A549 (cell line): ENCODE measurements around the gene RRH. TPM values are rescaled to one million over a fixed set of nuclear protein-coding genes. Genes with fewer than 3 reads are reported as not detected.
"Not testable (repeated sequence)": the region's sequence is repeated elsewhere in the genome, so short reads cannot be mapped to it uniquely, and the experiment has no call there.

Experiments used
- ATAC-seq, 2 experiments: fragments of 200-7000 bp in 1 of 2; fragments of >200 bp in 1 of 2; cut with Nextera tagmentation in 1 of 2; cut with Tn5 transposase in 1 of 2; 3 replicates each; pipeline versions ENCODE4 v1.8.0 to v1.9.1; 2018 to 2020; ENCODE audit warnings: mild to moderate bottlenecking in 1 of 2, moderate library complexity in 1 of 2
- CTCF ChIA-PET: fragments of 300-600 bp; sonication (Branson Sonifier 250); formaldehyde crosslinking; extraction: SDS; loops from one replicate; lab custom pipeline; 2021; ENCODE audit warnings: antibody characterized with exemption, inconsistent platforms; lab: Yijun Ruan, JAX
- POLR2A ChIA-PET: fragments of 350-600 bp; formaldehyde crosslinking; extraction: SDS; loops from one replicate; lab custom pipeline; 2021; ENCODE audit warnings: antibody characterized with exemption, inconsistent platforms; lab: Yijun Ruan, JAX
- DNase-seq, 2 experiments: peaks; one replicate each; pipeline versions ENCODE4 v3.0.0 to v3.0.0-alpha.2; 2011 to 2016; ENCODE audit warnings: low read depth in 1 of 2, low spot score in 1 of 2
- FAIRE-seq: peaks from 2 replicates; lab custom pipeline; 2011; peaks lifted over from hg19 to GRCh38; lab: Jason Lieb, UNC
- H3K27ac ChIP-seq, 2 experiments: fragments of >200 bp; sonication (Bioruptor Twin); formaldehyde crosslinking; 3 replicates each; pipeline ENCODE4 v1.5.1; 2016 to 2017
- H3K4me1 ChIP-seq: fragments of >200 bp; sonication (Bioruptor Twin); formaldehyde crosslinking; 3 replicates; pipeline ENCODE4 v1.6.1; 2016
- H3K4me2 ChIP-seq: fragments of >200 bp; sonication (Bioruptor Twin); formaldehyde crosslinking; 3 replicates; pipeline ENCODE4 v1.6.1; 2016
- H3K4me3 ChIP-seq: fragments of >200 bp; sonication (Bioruptor Twin); formaldehyde crosslinking; 3 replicates; pipeline ENCODE4 v1.5.1; 2016
- H3K9me3 ChIP-seq: fragments of >200 bp; sonication (Bioruptor Twin); formaldehyde crosslinking; 3 replicates; pipeline ENCODE4 v1.6.1; 2016
- BHLHE40 ChIP-seq: IDR thresholded peaks from 2 replicates; pipeline ENCODE4 v1.6.1; 2012; ENCODE audit warnings: low read depth, low read length, inconsistent platforms
- CBX8 ChIP-seq: fragments of 200-600 bp; sonication (generic); IDR thresholded peaks from 2 replicates; pipeline ENCODE4 v1.6.1; 2016
- CEBPB ChIP-seq, 2 experiments: fragments of >200 bp in 1 of 2; sonication (Bioruptor Twin) in 1 of 2; formaldehyde crosslinking in 1 of 2; IDR thresholded peaks; 2 replicates each; pipeline ENCODE4 v1.6.1; 2012 to 2016
- CHD2 ChIP-seq: fragments of 150-350 bp; IDR thresholded peaks from 2 replicates; pipeline ENCODE4 v1.6.1; 2014; ENCODE audit warnings: low read length; ENCODE audit not compliant: partially characterized antibody
- CHD4 ChIP-seq: fragments of 200-600 bp; sonication (generic); IDR thresholded peaks from 2 replicates; pipeline ENCODE4 v1.6.1; 2016; ENCODE audit warnings: antibody characterized with exemption, mild to moderate bottlenecking, borderline replicate concordance
- E2F6 ChIP-seq: IDR thresholded peaks from 2 replicates; pipeline ENCODE4 v1.6.1; 2012; ENCODE audit warnings: low read depth, borderline replicate concordance
- HDAC2 ChIP-seq: fragments of 200-600 bp; sonication (generic); IDR thresholded peaks from 2 replicates; pipeline ENCODE4 v1.6.1; 2016
- HMGXB4 ChIP-seq: fragments of 250-450 bp; sonication (Bioruptor Pico); IDR thresholded peaks from 2 replicates; pipeline ENCODE4 v1.5.0; 2021; ENCODE audit warnings: mild to moderate bottlenecking, moderate library complexity, borderline replicate concordance
- HOXB13 ChIP-seq: fragments of 250-450 bp; sonication (Bioruptor Pico); IDR thresholded peaks from 2 replicates; pipeline ENCODE4 v1.5.0; 2020; ENCODE audit warnings: low read depth, mild to moderate bottlenecking, moderate library complexity
- MAZ ChIP-seq: fragments of 150-350 bp; IDR thresholded peaks from 2 replicates; pipeline ENCODE4 v1.6.1; 2014; ENCODE audit warnings: antibody characterized with exemption, low read depth, low read length, borderline replicate concordance
- MYC ChIP-seq: IDR thresholded peaks from 2 replicates; pipeline ENCODE4 v1.6.1; 2012; ENCODE audit warnings: mild to moderate bottlenecking, inconsistent platforms, low read length, improper control_type of control experiment, borderline replicate concordance
- NFE2L2 ChIP-seq: fragments of 150-350 bp; conservative IDR thresholded peaks from 2 replicates; pipeline ENCODE4 v1.6.1; 2014; ENCODE audit warnings: low read length
- NR3C1 ChIP-seq: fragments of >200 bp; sonication (Bioruptor Twin); formaldehyde crosslinking; IDR thresholded peaks from 3 replicates; pipeline ENCODE4 v1.6.1; 2017
- POLR2A ChIP-seq: IDR thresholded peaks from 2 replicates; pipeline ENCODE4 v1.6.1; 2012; ENCODE audit warnings: mild to moderate bottlenecking, low read length
- POLR2AphosphoS2 ChIP-seq: conservative IDR thresholded peaks from 2 replicates; pipeline ENCODE4 v1.6.1; 2012; ENCODE audit warnings: low read length, improper control_type of control experiment, inconsistent platforms
- RARB ChIP-seq: fragments of 250-450 bp; sonication (Bioruptor Pico); IDR thresholded peaks from 2 replicates; pipeline ENCODE4 v1.8.0; 2021; ENCODE audit warnings: mild to moderate bottlenecking, moderate library complexity
- USF2 ChIP-seq: fragments of 450-650 bp; IDR thresholded peaks from 2 replicates; pipeline ENCODE4 v1.6.1; 2014; ENCODE audit warnings: antibody characterized with exemption
- ZC3H11A ChIP-seq: fragments of 450-650 bp; IDR thresholded peaks from 2 replicates; pipeline ENCODE4 v1.6.1; 2014; ENCODE audit warnings: antibody characterized with exemption, mild to moderate bottlenecking
- ZNF302 ChIP-seq: fragments of 250-450 bp; sonication (Bioruptor Pico); IDR thresholded peaks from 2 replicates; pipeline ENCODE4 v1.9.0; 2021; ENCODE audit warnings: inconsistent platforms, mild to moderate bottlenecking, moderate library complexity
- WGBS: methylation state at CpG from one replicate; pipeline ENCODE4 v1.1.6; 2017; ENCODE audit errors: missing lambda C conversion rate; 5-methylcytosine and 5-hydroxymethylcytosine counted together
- polyA plus RNA-seq, 4 experiments: library from polyadenylated mRNA; depleted of rRNA in 3 of 4; stranded (reverse); fragments of >200 nt; fragmentation: RNase III in 1 of 4; extraction: RNeasy Plus Mini Kit Qiagen cat#74134 plus additional on column Dnase treatment in 1 of 4; gene quantifications; 2 replicates in 3 of 4; 3 replicates in 1 of 4; pipeline ENCODE4 v1.2.3, GENCODE V29; 2011 to 2017

RRH gene
- polyA plus RNA-seq, 2 of the 4 experiments (the other 2 are of a cell fraction): 0.10 to 0.18 TPM

GRCh38 chr4:109847896-109848442 lies 20.2 kb downstream of the RRH start, which contains the start of gene LRIT3:
LRIT3 (plus strand) TSS chr4:109848107; CDS start chr4:109848202, 95 bp downstream.
- Histone ChIP-seq H3K4me2 (no peak within 1 kb of the TSS), H3K27ac (no peak within 1 kb of the TSS)
- POLR2A ChIA-PET: no interaction called here
- no peak for ATAC-seq
- TF ChIP-seq HDAC2 (no peak), CHD2 (no peak), MYC (no peak), E2F6 (no peak), HMGXB4 (CRISPR knock-in tag) (no peak), MAZ (no peak)
- TF ChIP-seq, all 56 proteins: peak for 0
- Histone ChIP-seq H3K9me3 (no peaks in the 10 kb centered on the region), H3K4me3 (no peak within 1 kb of the TSS), H3K4me1 (no peaks in the 10 kb centered on the region)
- CTCF ChIA-PET: no interaction called here
- WGBS: 65% methylated on average over 5 of the region's 5 CpGs
- FAIRE-seq: no peak
- no peak for DNase-seq

- TF ChIP-seq HMGXB4 (CRISPR knock-in tag) (no peak), NFE2L2 (no peak), CHD4 (no peak)
- ChIA-PET CTCF (no interaction called here), POLR2A (no interaction called here)
Measured at GRCh38 chr4:109848501-109848900, 20.7 kb downstream of the RRH start.

GRCh38 chr4:109850601-109851000 lies 22.8 kb downstream of the RRH start:
- no peak for TF ChIP-seq USF2
- no peak for TF ChIP-seq HOXB13 (CRISPR knock-in tag)
- no peak for TF ChIP-seq CBX8
- no peak for TF ChIP-seq MYC
- no peak for TF ChIP-seq CEBPB (IDR thresholded peaks at IDR 0.05)
- TF ChIP-seq CHD4: no peak
- TF ChIP-seq POLR2AphosphoS2: no peak
- TF ChIP-seq E2F6: no peak
- no peak for TF ChIP-seq POLR2A
- no peak for TF ChIP-seq ZC3H11A
- no peak for TF ChIP-seq NR3C1
- no peak for TF ChIP-seq NFE2L2
- TF ChIP-seq RARB (CRISPR knock-in tag): no peak
- no peak for TF ChIP-seq ZNF302
- no peak for TF ChIP-seq BHLHE40
- H3K4me1 ChIP-seq: no peaks in the 10 kb centered on the region
- CTCF ChIA-PET: no interaction called here
- no peak overlapping the region for H3K4me3 ChIP-seq
- ATAC-seq (no peak), FAIRE-seq (no peak), DNase-seq (no peak)
- POLR2A ChIA-PET: no interaction called here
- no peaks in the 10 kb centered on the region for H3K9me3 ChIP-seq
- H3K27ac ChIP-seq: no peak overlapping the region
- H3K4me2 ChIP-seq: no peak overlapping the region
- WGBS: 60% methylated on average over 5 of the region's 5 CpGs

More at GRCh38 chr4:109848501-109848900, 20.7 kb downstream of the RRH start:
- H3K4me3 ChIP-seq: no peak overlapping the region
- no peaks in the 10 kb centered on the region for H3K4me1 ChIP-seq
- H3K9me3 ChIP-seq: no peaks in the 10 kb centered on the region
- no peak overlapping the region for H3K27ac ChIP-seq
- ATAC-seq (no peak), DNase-seq (no peak), FAIRE-seq (no peak)
- no peak overlapping the region for H3K4me2 ChIP-seq
- 49% methylated on average over 2 of the region's 2 CpGs for WGBS

- H3K9me3 ChIP-seq, ATAC-seq, H3K27ac ChIP-seq, DNase-seq, CTCF ChIA-PET, H3K4me3 ChIP-seq, H3K4me2 ChIP-seq, FAIRE-seq, POLR2A ChIA-PET, H3K4me1 ChIP-seq: not testable (repeated sequence)
- WGBS: 52% methylated on average over 4 of the region's 4 CpGs
Measured at GRCh38 chr4:109859426-109860300, 31.9 kb downstream of the RRH start.
